ENCODE results near the gene FBXO45.

DNA sequence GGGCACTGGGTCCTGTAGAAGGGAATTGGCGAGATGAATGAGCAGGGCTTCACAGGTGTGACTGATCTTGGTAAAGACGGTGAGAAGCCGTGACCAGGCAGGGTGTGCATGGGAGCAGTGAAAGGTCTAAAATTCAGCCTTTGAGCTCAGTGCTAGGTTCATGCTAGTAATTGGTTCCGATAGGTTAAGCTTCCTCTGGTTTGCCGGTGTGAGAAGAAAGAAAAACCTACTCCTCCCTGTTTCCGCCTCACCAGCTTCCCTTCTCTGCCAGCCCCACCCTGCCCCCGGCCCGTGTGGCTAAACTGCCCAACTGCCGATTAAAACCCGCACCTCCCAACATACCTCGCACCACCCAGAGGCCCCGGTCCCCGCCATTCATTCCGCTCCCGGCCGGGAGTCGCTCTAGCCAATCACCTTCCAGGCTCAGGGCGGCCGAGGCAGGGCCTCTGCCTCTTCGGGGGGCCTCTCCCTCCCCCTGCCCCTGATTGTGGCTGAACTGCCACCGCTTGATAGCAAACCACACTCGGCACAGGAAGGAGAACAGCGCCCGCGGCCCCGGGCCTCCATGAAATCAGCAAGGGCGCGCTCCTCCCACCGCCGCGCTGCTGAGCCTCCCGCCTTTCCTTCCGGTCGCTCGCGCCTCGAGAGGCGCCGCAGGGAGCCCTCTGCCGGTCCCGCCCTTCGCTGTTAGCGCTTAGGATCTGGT, 63.7 kb downstream of the FBXO45 start:
- TF ChIP-seq POLR2A (IDR thresholded peaks at IDR 0.05; ENCODE audit: low read depth, low read length): peak; percentile 70; the same call in 1 of the 2 replicates
- TF ChIP-seq POU2F2 (IDR thresholded peaks at IDR 0.05; ENCODE audit: low read depth, low read length): 0 out of 2 replicates have a peak, but pooled peaks have one; percentile 14
- TF ChIP-seq POLR2AphosphoS5 (IDR thresholded peaks at IDR 0.05; ENCODE audit: low read depth, low read length): peak; percentile 51; the same call in 1 of the 2 replicates
- peak; percentile 42; the same call in 1 of the 2 replicates for TF ChIP-seq TAF1 (IDR thresholded peaks at IDR 0.05; ENCODE audit: low read depth, low read length)

All from GM12891 (cell line).